Activated CD4-positive, alpha-beta T cell treated with anti-CD3 and anti-CD28 coated beads for 1 hour (primary cell): ENCODE data around the gene SRCIN1.
"Not testable (repeated sequence)": the region's sequence is repeated elsewhere in the genome, so short reads cannot be mapped to it uniquely, and the experiment has no call there.

Source experiments
- DNase-seq: peaks from one replicate; pipeline ENCODE4 v3.0.0-alpha.2; 2020

The SRCIN1 gene, protein sequence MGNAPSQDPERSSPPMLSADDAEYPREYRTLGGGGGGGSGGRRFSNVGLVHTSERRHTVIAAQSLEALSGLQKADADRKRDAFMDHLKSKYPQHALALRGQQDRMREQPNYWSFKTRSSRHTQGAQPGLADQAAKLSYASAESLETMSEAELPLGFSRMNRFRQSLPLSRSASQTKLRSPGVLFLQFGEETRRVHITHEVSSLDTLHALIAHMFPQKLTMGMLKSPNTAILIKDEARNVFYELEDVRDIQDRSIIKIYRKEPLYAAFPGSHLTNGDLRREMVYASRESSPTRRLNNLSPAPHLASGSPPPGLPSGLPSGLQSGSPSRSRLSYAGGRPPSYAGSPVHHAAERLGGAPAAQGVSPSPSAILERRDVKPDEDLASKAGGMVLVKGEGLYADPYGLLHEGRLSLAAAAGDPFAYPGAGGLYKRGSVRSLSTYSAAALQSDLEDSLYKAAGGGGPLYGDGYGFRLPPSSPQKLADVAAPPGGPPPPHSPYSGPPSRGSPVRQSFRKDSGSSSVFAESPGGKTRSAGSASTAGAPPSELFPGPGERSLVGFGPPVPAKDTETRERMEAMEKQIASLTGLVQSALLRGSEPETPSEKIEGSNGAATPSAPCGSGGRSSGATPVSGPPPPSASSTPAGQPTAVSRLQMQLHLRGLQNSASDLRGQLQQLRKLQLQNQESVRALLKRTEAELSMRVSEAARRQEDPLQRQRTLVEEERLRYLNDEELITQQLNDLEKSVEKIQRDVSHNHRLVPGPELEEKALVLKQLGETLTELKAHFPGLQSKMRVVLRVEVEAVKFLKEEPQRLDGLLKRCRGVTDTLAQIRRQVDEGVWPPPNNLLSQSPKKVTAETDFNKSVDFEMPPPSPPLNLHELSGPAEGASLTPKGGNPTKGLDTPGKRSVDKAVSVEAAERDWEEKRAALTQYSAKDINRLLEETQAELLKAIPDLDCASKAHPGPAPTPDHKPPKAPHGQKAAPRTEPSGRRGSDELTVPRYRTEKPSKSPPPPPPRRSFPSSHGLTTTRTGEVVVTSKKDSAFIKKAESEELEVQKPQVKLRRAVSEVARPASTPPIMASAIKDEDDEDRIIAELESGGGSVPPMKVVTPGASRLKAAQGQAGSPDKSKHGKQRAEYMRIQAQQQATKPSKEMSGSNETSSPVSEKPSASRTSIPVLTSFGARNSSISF

GRCh38 chr17:38605841-38606645, at the start of gene SRCIN1:
Gene SRCIN1, minus strand, starts transcription at chr17:38605952. Its CDS starts 247 bp downstream, at chr17:38605705.
- peak; percentile 23 for DNase-seq

DNA sequence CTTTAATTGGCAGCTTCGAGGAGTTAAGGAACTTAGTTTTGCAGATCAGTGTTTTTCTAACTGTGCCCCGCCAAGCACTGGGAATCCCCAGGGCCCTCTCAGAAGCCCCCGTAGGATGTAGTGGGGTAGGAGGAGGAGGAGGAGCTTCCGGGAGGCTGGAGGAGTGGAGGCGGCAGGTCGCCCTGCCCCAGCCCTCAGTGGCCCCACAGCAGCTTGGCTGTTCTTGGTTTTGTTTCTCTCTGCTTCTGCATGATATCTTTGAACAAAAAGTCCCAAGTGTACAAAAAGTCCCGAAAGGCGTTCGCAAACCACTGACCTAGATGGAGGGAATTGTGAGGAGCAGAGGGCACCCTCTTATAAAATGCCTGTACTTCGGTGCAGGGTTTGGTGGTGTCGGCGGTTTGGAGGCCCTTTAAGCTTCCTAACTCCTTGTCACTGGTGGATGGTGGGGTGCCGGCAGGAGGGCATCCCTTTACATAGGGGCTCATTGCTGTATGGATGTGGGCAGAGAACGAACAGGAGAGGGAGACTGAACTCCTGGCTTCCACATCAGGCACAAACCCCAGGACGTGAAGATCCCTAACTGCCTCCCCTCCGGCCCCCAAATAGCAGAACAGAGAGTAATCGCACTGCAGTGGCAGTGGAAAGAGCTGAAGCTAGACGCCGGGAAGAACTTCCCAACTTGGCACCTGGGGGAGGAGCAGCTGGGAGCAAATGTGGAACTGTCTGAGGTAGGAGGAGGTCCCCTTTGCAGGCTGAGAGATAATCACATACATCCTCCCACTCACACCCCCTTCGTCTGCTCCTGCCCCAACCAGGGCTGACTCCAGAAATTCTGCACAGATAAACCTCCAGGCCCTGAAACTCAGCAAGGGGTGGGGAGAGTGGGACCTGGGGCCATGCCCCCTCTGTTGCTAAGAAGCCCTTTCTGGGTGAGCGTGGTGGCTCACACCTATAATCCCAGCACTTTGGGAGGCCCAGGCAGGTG, 49.0 kb upstream of the SRCIN1 start:
- DNase-seq: no peak

DNA sequence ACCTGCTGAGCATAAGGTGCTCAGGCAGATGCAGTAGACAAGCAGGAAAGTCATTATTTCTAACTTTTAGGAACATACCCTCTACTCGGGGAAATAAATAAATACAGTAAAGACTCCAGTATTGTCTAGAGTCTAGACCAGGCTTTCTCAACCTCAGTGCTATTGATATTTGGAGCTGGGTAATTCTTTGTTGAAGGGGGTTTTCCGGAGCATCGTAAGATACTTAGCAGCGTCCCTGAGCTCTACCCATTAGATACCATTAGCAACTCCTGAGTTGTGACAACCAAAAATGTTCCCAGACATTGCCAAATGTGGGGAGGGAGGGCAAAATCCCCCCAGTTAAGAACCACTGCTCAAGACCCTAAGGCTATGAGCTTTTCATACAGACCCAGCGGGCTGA, 47.9 kb upstream of the SRCIN1 start:
- DNase-seq: no peak

DNA sequence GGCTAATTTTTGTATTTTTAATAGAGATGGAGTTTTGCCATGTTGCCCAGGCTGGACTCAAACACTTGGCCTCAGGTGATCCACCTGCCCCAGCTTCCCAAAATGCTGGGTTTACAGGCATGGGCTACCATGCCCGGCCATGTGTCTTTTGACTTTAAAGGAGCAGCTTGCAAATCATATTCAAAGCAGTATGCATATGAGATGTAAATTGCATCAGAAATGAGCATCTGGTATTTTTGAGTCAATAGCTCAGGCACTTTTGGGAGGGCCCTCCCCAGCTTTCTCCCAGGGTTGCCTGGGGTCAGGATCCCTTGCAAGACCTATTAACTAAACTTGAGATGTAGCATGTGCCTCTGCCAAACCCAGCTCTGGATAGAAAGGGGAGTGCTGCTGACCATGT, 47.5 kb upstream of the SRCIN1 start:
- no peak for DNase-seq

- not testable (repeated sequence) for DNase-seq
Measured at GRCh38 chr17:38650653-38651173, 45.0 kb upstream of the SRCIN1 start.

DNA sequence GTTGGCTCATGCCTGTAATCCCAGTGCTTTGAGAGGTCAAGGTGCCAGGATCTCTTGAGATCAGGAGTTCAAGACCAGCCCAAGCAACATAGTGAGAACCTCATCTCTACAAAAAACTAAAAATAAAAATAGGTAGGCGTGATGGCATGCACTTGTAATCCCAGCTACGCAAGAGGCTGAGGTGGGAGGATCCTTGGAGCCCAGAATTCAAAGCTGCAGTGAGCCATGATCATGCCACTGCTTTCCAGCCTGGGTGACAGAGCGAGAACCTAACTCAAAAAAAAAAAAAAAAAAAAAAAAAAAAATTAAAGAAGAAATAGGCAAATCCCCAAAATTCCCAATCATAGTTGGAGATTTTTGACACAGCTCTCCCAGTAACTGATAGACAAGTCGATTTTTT, 32.2 kb upstream of the SRCIN1 start:
- no peak for DNase-seq

DNA sequence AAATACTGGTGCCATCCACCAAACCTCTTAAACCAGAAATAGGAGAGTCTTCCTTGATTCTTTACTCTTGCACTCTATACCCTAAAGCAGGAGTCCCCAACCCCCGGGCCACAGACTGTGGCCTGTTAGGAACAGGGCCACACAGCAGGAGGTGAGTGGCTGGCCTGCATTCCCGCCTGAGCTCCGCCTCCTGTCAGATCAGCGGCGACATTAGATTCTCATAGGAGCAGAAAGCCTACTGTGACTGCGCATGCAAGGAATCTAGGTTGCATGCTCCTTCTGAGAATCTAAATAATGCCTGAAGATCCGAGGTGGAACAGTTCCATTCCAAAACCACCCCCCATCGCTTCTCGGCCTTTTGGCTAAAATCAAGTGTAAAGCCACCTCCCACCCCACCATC, 30.3 kb upstream of the SRCIN1 start:
- DNase-seq: no peak

GRCh38 chr17:38632334-38632733, 26.6 kb upstream of the SRCIN1 start:
- DNase-seq: no peak

GRCh38 chr17:38628441-38628840, 22.7 kb upstream of the SRCIN1 start:
- no peak for DNase-seq

DNA sequence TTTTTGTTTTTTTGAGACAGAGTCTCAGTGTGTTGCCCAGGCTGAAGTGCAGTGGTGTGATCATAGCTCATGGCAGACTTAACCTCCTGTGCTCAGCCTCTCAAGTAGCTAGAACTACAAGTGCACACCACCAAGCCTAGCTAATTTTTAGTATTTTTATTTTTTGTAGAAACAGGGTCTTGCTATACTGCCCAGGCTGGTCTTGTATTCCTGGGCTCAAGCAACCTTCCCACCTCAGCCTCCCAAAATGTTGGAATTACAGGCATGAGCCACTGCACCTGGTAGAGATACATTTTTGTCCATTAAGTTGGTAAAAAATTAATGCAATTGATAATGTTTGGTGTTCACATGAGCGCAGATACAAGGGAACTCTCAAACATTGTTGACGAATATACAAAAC, 22.2 kb upstream of the SRCIN1 start:
- DNase-seq: no peak

- DNase-seq: not testable (repeated sequence)
Measured at GRCh38 chr17:38626606-38627226, 21.0 kb upstream of the SRCIN1 start.

DNA sequence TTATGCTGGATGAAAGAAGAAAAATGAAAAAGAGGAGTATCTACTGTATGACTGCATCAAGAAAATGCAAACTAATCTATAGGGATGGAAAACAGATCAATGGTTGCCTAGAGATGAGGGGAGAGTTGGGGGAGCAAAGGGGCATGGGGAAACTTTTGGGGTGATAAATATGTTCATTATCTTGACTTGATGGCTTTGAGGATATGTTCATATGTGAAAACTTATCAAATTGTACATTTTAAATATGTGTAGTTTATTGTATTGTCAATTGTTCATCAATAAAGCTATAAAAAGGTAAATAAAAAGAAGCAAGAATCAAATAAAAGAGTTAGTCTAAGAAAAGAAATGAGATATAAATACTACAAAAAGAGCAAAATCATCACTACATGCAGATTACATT, 19.7 kb upstream of the SRCIN1 start:
- DNase-seq: no peak

DNA sequence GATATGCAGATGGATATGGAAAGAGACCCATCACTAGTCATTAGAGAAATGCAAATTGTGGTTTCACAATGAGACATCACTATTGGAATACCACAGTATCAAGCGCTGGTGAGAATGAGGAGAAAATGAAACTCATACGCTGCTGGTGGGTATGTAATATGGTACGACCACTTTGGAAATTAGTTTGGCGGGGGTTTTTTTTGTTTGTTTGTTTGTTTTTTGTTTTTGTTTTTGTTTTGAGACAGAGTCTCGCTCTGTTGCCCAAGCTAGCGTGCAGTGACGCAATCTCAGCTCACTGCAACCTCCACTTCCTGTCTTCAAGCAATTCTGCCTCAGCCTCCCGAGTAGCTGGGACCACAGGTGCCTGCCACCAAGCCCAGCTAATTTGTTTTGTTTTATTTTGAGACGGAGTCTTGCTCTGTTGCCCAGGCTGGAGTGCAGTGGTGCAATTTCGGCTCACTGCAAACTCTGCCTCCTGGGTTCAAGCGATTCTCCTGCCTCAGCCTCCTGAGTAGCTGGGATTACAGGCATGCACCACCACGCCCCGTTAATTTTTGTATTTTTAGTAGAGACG, 19.1 kb upstream of the SRCIN1 start:
- not testable (repeated sequence) for DNase-seq

DNA sequence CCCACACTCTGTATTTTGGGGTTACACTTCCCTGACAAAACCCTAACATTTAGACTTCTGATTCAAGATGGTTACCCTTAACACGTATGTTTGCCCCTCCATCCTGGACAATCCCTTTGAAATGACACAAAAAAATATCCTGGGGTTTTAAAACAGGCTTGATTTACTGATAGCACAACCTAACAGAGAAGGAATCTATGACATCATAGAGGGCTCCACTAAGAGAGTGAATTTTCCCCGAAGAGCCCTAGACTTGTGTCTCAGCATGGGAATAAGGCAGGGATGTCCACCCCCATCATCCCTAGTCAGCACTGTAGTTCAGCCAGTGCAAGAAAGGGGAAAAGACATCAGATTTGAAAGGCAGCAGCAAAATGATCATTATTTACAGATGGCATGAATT, 15.8 kb upstream of the SRCIN1 start:
- DNase-seq: no peak

DNA sequence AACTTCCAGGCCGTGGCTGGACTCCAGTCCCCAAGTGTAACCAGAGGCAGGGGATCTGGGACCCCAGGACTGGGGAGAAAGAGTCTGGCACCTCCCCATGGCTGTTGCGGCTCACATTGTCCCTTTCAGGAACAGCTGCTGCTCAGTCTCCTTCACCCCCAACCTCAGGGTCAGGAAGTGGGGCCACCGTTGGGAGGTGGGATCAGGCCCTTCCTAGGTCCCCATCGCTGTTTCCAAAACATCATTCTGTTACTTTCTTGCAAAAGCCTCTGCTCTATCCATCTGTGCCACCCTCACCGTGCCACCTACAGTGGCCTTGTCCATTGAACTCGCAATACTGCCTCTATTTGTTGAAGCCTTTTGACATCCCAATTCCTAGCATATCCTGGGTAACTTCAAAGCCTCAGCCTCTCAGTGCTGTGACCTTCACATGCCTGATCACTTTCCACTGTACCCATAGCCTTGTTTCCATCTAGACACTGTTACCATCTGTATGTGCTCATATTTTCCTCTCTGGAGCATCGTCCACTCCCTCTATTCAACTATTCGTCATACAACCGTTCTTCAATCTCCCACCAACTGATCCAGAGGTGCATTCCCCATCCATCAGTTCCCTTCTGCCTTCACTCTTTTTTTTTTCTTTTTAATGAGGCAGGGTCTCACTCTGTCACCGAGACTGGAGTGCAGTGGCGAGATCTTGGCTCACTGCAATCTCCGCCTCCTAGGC, 15.0 kb upstream of the SRCIN1 start:
- DNase-seq: no peak

- DNase-seq: no peak
Measured at GRCh38 chr17:38619937-38620550, 14.3 kb upstream of the SRCIN1 start.

DNA sequence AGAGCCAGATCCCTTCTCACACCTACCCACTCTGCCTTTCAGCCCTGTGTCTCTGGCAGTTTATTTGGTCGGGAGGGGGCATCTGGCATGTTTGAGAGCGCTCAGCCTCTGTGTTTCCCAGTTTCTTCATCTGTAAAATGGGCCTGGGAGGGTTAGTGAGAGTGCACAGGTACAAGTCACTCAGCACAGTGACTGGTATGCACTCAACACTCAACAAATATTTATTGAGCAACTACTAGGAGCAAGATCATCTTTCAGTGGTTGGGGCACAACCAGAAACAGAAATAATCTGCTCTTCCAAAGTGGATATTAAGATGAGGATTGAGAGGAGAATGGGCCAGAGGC, 13.7 kb upstream of the SRCIN1 start:
- DNase-seq: no peak

- DNase-seq: no peak
Measured at GRCh38 chr17:38617967-38618760, 12.4 kb upstream of the SRCIN1 start.
